ENCODE data around the gene MIA. TPM values are rescaled to one million over a fixed set of nuclear protein-coding genes. Genes with fewer than 3 reads are reported as not detected.

Gene MIA
- total RNA-seq, 2 donors from 2014 or later, result not detected

DNA sequence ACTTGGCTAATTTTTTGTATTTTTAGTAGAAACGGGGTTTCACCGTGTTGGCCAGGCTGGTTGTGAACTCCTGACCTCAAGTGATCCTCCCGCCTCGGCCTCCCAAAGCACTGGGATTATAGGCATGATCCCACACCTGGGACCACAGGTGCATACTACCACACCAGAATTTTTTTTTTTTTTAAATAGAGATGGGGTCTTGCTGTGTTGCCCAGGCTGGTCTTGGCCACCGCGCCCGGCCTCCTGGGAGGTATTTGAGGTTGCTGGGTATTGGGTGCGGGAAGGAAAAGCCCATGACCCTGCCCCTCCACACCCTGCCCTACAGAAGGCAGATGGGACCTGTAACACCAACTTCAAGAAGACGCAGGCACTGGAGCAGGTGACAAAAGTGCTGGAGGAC lies 38.7 kb upstream of the MIA start:
- ATAC-seq (ENCODE audit: insufficient number of reproducible peaks, low FRiP score, low read depth) (no peak), DNase-seq (ENCODE audit: low spot score) (no peak)
- Histone ChIP-seq H3K9me3 (no peaks in the 10 kb centered on the region), H3K4me3 (no peak overlapping the region), H3K27me3 (replicated peaks; ENCODE audit: insufficient read depth) (no peaks in the 10 kb centered on the region), H3K4me1 (ENCODE audit: control insufficient read depth in 1 of 2, low read depth in 2 of 2) (peaks cover 0 to 18% of the 10 kb centered on the region in 2 donors), H3K27ac (no peak overlapping the region), H3K36me3 (peaks cover 63% of the 10 kb centered on the region)
- TF ChIP-seq CTCF (IDR thresholded peaks at IDR 0.05), result no peak

DNA sequence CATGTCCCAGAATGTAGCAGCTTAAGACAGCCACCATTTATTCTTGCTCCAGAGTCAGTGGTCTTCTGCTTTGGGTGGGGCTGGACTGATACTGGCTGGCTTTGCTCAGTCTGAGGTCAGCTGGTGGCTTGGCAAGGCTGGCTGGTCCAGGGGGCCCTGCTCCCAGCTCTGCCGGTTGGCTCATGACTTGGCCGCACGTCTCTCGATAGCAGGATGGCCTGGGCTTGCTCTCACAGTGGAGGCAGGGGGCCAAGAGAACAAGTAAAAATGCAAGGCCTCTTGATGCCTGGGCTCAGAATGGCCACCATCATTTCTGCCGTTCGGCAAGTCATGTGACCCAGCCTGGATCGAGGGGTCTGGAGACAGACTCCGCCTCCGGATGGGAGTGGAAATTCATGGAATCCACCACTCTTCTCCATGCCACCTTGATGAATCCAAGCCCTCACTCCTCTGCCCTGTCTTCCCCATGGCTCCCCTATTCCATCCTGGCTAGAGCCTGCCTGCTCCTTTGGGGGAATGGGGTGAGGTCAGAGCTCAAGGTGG lies 38.1 kb upstream of the MIA start:
- Histone ChIP-seq H3K4me3 (no peak overlapping the region), H3K9me3 (no peaks in the 10 kb centered on the region), H3K27me3 (replicated peaks; ENCODE audit: insufficient read depth) (no peaks in the 10 kb centered on the region), H3K4me1 (ENCODE audit: control insufficient read depth in 1 of 2, low read depth in 2 of 2) (peaks cover 0 to 18% of the 10 kb centered on the region in 2 donors), H3K36me3 (peaks cover 62% of the 10 kb centered on the region), H3K27ac (no peak overlapping the region)
- ATAC-seq (ENCODE audit: insufficient number of reproducible peaks, low FRiP score, low read depth) (no peak), DNase-seq (ENCODE audit: low spot score) (no peak)
- no peak for TF ChIP-seq CTCF (IDR thresholded peaks at IDR 0.05)

DNA sequence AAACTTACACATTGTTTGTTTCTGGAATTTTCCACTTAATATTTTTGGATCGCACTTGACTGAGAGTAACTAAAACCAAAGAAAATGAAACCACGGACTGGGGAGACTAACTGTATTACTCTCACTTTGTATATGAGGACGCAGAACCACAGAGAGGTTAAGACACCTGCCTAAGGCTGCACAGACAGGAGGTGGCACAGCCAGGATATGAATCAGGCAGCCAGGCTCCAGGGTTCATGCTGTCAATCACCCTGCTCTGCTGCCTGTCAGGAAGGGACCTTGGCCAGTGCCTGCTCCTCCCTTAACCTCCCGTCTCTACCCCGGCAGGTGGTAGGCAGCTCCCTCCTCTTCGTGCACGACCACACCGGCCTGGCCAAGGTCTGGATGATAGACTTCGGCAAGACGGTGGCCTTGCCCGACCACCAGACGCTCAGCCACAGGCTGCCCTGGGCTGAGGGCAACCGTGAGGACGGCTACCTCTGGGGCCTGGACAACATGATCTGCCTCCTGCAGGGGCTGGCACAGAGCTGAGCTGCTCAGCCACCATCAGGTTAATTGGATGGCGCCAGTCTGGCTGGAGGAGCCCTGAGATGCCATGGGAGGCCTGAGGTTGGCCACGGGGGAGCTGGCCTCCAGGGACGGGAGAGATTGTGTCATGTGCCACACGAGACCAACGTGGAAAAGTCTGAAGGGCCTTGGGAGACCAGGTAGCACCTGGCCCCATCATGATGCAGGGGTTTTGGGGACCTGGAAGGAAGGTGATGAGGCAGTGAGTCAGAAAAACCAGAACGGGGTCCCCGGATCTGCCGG lies 36.1 kb upstream of the MIA start:
- no peak for TF ChIP-seq CTCF (IDR thresholded peaks at IDR 0.05)
- no peak for ATAC-seq (ENCODE audit: insufficient number of reproducible peaks, low FRiP score, low read depth)
- Histone ChIP-seq H3K9me3 (no peaks in the 10 kb centered on the region), H3K4me3 (no peak overlapping the region), H3K36me3 (peaks cover 46% of the 10 kb centered on the region), H3K4me1 (ENCODE audit: control insufficient read depth in 1 of 2, low read depth in 2 of 2) (peaks cover 0 to 18% of the 10 kb centered on the region in 2 donors), H3K27me3 (replicated peaks; ENCODE audit: insufficient read depth) (no peaks in the 10 kb centered on the region), H3K27ac (peak overlapping the region in 1 of 2 donors; percentile 37)
- no peak for DNase-seq (ENCODE audit: low spot score)

GRCh38 chr19:40739871-40740703 lies 35.2 kb upstream of the MIA start:
- H3K27me3 ChIP-seq (replicated peaks; ENCODE audit: insufficient read depth), result no peaks in the 10 kb centered on the region
- H3K36me3 ChIP-seq, result peaks cover 38% of the 10 kb centered on the region
- H3K4me3 ChIP-seq, result no peak overlapping the region
- peak overlapping the region; percentile 37 to 65 for H3K27ac ChIP-seq
- peaks cover 0 to 20% of the 10 kb centered on the region in 2 donors for H3K4me1 ChIP-seq (ENCODE audit: control insufficient read depth in 1 of 2, low read depth in 2 of 2)
- no peak for TF ChIP-seq CTCF (IDR thresholded peaks at IDR 0.05)
- H3K9me3 ChIP-seq, result no peaks in the 10 kb centered on the region
- ATAC-seq (ENCODE audit: insufficient number of reproducible peaks, low FRiP score, low read depth) (no peak), DNase-seq (ENCODE audit: low spot score) (no peak)

DNA sequence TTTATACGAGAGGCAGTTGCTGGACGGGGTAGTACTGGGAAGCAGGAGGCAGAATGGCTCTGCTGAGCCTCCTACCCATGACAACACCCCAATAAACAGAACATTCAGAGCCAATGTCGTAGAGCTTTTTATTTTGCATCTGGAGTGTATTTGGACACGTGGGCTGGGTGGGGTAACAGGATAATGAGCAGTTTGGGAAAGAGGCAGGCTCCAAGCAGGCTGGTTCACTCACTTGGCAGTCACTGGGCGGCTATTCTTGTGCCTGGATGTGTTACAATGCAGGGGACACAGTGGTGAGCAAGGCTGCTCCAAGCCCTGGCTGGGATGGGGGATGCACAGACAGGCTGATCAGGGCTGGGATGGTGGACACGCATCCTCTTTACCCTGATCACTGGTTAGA lies 34.6 kb upstream of the MIA start:
- Histone ChIP-seq H3K9me3 (no peaks in the 10 kb centered on the region), H3K27me3 (replicated peaks; ENCODE audit: insufficient read depth) (no peaks in the 10 kb centered on the region), H3K27ac (peak overlapping the region; percentile 37 to 65), H3K36me3 (peaks cover 31% of the 10 kb centered on the region), H3K4me3 (no peak overlapping the region), H3K4me1 (ENCODE audit: control insufficient read depth in 1 of 2, low read depth in 2 of 2) (peaks cover 0 to 26% of the 10 kb centered on the region in 2 donors)
- DNase-seq (ENCODE audit: low spot score) (peak; percentile 44), ATAC-seq (ENCODE audit: insufficient number of reproducible peaks, low FRiP score, low read depth) (no peak)
- TF ChIP-seq CTCF (IDR thresholded peaks at IDR 0.05), result no peak

All from thoracic aorta (tissue), 2 donors.